ENCODE data around the gene TPX2.

DNA sequence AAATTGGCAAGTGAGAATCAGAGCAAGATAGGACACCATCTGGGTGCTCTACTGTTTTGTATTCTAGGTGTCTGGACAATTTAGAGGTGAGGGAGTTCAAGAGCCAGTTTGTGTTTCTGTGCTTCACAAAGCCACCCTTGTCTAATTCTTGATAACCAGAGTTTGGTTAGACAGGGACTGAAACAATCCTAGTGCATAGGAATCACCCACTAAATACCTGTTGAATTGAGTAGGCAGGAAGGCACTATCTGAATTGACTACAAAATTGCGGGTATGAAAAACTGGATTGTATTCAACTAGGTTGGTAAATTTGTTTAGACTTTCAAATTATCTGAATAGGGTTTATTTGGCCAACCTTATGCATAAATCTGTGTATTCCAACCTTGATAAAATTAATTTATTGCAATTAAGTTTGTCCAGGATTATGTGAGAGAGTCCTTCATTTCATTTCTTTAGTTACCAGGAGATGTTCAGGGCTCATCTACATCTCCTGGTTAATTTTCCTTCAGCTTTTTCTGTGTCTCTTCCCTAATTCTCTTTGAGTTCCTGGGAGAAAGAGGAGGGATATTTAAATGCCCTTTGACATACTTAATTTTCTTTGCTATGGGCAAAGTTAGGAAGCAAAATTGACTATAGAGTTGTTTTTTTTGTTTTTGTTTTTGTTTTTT is 1.7 kb downstream of the TPX2 start:
- TF ChIP-seq, protein P1, sequence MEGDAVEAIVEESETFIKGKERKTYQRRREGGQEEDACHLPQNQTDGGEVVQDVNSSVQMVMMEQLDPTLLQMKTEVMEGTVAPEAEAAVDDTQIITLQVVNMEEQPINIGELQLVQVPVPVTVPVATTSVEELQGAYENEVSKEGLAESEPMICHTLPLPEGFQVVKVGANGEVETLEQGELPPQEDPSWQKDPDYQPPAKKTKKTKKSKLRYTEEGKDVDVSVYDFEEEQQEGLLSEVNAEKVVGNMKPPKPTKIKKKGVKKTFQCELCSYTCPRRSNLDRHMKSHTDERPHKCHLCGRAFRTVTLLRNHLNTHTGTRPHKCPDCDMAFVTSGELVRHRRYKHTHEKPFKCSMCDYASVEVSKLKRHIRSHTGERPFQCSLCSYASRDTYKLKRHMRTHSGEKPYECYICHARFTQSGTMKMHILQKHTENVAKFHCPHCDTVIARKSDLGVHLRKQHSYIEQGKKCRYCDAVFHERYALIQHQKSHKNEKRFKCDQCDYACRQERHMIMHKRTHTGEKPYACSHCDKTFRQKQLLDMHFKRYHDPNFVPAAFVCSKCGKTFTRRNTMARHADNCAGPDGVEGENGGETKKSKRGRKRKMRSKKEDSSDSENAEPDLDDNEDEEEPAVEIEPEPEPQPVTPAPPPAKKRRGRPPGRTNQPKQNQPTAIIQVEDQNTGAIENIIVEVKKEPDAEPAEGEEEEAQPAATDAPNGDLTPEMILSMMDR (optimal IDR thresholded peaks at IDR 0.05 in 1 of 3, IDR thresholded peaks at IDR 0.05 in 1 of 3, conservative IDR thresholded peaks at IDR 0.05 in 1 of 3; ENCODE audit: extremely low read depth in 1 of 3, insufficient read depth in 2 of 3, low read length in 3 of 3), result no peak
- no peak for TF ChIP-seq EZH2 (IDR thresholded peaks at IDR 0.05; ENCODE audit: low read length)

Measured in keratinocyte (primary cell).